Kidney (tissue), 14 donors: Measurements from ENCODE around the gene NACA2. TPM values are rescaled to one million over a fixed set of nuclear protein-coding genes. Genes with fewer than 3 reads are reported as not detected.

Experiments used
- DNase-seq, 5 donors: peaks; one replicate each; pipeline ENCODE4 v3.0.0-alpha.2; 2013 to 2020
- FAIRE-seq: peaks from 2 replicates; lab custom pipeline; 2012; peaks lifted over from hg19 to GRCh38; lab: Jason Lieb, UNC
- H3K27ac ChIP-seq, 2 donors: one replicate each; pipeline ENCODE4 v1.7.0; 2013; ENCODE audit warnings: low read depth in 2 of 2, low read length in 2 of 2, inconsistent platforms in 1 of 2
- H3K27me3 ChIP-seq: one replicate; pipeline ENCODE4 v1.7.1; 2013; ENCODE audit warnings: low read length, inconsistent platforms; ENCODE audit not compliant: control insufficient read depth, insufficient read depth
- H3K36me3 ChIP-seq, 3 donors: one replicate each; pipeline versions ENCODE4 v1.7.0 to v1.7.1; 2013; ENCODE audit warnings: low read length in 3 of 3, control low read depth in 1 of 3, inconsistent platforms in 1 of 3; ENCODE audit not compliant: insufficient read depth in 3 of 3, control insufficient read depth in 2 of 3
- H3K4me1 ChIP-seq, 3 donors: one replicate each; pipeline versions ENCODE4 v1.7.0 to v1.7.1; 2013; ENCODE audit warnings: low read length in 3 of 3, inconsistent platforms in 1 of 3, low read depth in 1 of 3; ENCODE audit not compliant: control insufficient read depth in 2 of 3, insufficient read depth in 2 of 3
- H3K4me3 ChIP-seq, 3 donors: one replicate each; pipeline versions ENCODE4 v1.7.0 to v1.8.1; 2013; ENCODE audit warnings: low read length in 3 of 3, control low read depth in 1 of 3, inconsistent platforms in 1 of 3
- H3K9ac ChIP-seq, 3 donors: one replicate each; pipeline versions ENCODE4 v1.7.0 to v1.7.1; 2013; ENCODE audit warnings: low read length in 3 of 3, control low read depth in 1 of 3, inconsistent platforms in 1 of 3
- H3K9me3 ChIP-seq, 3 donors: one replicate each; pipeline versions ENCODE4 v1.7.0 to v1.7.1; 2013; ENCODE audit warnings: low read length in 3 of 3, control low read depth in 1 of 3, inconsistent platforms in 1 of 3; ENCODE audit not compliant: control insufficient read depth in 2 of 3, insufficient read depth in 1 of 3
- CTCF ChIP-seq: IDR thresholded peaks from 3 replicates; pipeline ENCODE4 v1.5.1; 2012; ENCODE audit warnings: mild to moderate bottlenecking, moderate library complexity, borderline replicate concordance; ENCODE audit not compliant: insufficient read depth; ENCODE audit errors: extremely low read depth
- intact Hi-C: fragments of 100-400 bp; cut with DNase I; formaldehyde crosslinking; loops from one replicate; pipeline ENCODE4 v1.11.1; 2022
- polyA plus RNA-seq: library from polyadenylated mRNA; stranded (reverse); fragments of 350-450 nt; fragmentation: Illumina TruSeq; extraction: RNeasy Lipid Tissue Mini Kit (QIAGEN cat#74804); gene quantifications from one replicate; pipeline ENCODE4 v1.2.3, GENCODE V29; 2014; ENCODE audit warnings: low read depth, low replicate concordance; ENCODE audit not compliant: insufficient read depth
- total RNA-seq: library from RNA; stranded (reverse); fragmentation: NEBNext Ultra II Directional; extraction: Animal tissue kit (Norgen Biotek cat#: 25700); gene quantifications from one replicate; pipeline ENCODE4 v1.2.1, GENCODE V29; 2021
- donor health status: control.
- donor health status: control.
- donor health status: control.
- donor health status: control.
- donor health status: control.
- donor health status: DM: yes; HTN: yes; CAD: no.
- donor health status: Normal renal cell carcinoma (clear cell type).

NACA2 gene
- total and polyA plus RNA-seq, 2 donors from 2014 or later: not detected

GRCh38 chr17:61560071-61560470 lies 30.9 kb downstream of the NACA2 start:
- no peak for TF ChIP-seq CTCF
- H3K27ac ChIP-seq: no peak overlapping the region
- no peak overlapping the region for H3K9ac ChIP-seq
- no peaks in the 10 kb centered on the region for H3K4me1 ChIP-seq
- H3K27me3 ChIP-seq: no peaks in the 10 kb centered on the region
- DNase-seq (no peak), FAIRE-seq (no peak)
- no peaks in the 10 kb centered on the region for H3K9me3 ChIP-seq
- no peak overlapping the region for H3K4me3 ChIP-seq
- H3K36me3 ChIP-seq: no peaks in the 10 kb centered on the region
- intact Hi-C loops: no loop called here

- no peak overlapping the region for H3K9ac ChIP-seq
- no peaks in the 10 kb centered on the region for H3K4me1 ChIP-seq
- intact Hi-C loops: no loop called here
- H3K4me3 ChIP-seq: no peak overlapping the region
- FAIRE-seq (no peak), DNase-seq (no peak)
- no peaks in the 10 kb centered on the region for H3K27me3 ChIP-seq
- no peaks in the 10 kb centered on the region for H3K36me3 ChIP-seq
- TF ChIP-seq CTCF: no peak
- H3K27ac ChIP-seq: no peak overlapping the region
- no peaks in the 10 kb centered on the region for H3K9me3 ChIP-seq
Observed at GRCh38 chr17:61556224-61557188, 34.5 kb downstream of the NACA2 start.

GRCh38 chr17:61555127-61555566 lies 35.9 kb downstream of the NACA2 start:
- Histone ChIP-seq H3K9me3 (no peaks in the 10 kb centered on the region), H3K9ac (no peak overlapping the region), H3K4me1 (no peaks in the 10 kb centered on the region), H3K36me3 (no peaks in the 10 kb centered on the region), H3K27me3 (no peaks in the 10 kb centered on the region), H3K27ac (no peak overlapping the region), H3K4me3 (no peak overlapping the region)
- TF ChIP-seq CTCF: no peak
- FAIRE-seq: no peak
- intact Hi-C loops: no loop called here
- DNase-seq: no peak
